HepG2 (cell line): ENCODE results near the gene CCNA2. TPM values are rescaled to one million over a fixed set of nuclear protein-coding genes. Genes with fewer than 3 reads are reported as not detected.

Experiments
- ASH2L ChIP-seq: fragments of 300-600, 200-600 bp; sonication (generic); IDR thresholded peaks from 2 replicates; pipeline ENCODE4 v1.7.0; 2017; ENCODE audit warnings: low read depth, mild to moderate bottlenecking, moderate library complexity, mixed read lengths, low read length; ENCODE audit not compliant: insufficient read length
- ELF4 ChIP-seq: sonication (generic); formaldehyde crosslinking; IDR thresholded peaks from 2 replicates; pipeline ENCODE4 v1.5.0; 2020; ENCODE audit warnings: missing genetic modification reagents, mild to moderate bottlenecking, moderate library complexity, borderline replicate concordance
- GABPB1 ChIP-seq: IDR thresholded peaks from 2 replicates; pipeline ENCODE4 v1.6.1; 2016; ENCODE audit warnings: mild to moderate bottlenecking, missing genetic modification reagents, moderate library complexity, missing compliant biosample characterization
- GATAD2A ChIP-seq: IDR thresholded peaks from 2 replicates; pipeline ENCODE4 v1.6.1; 2016
- MAZ ChIP-seq, 2 experiments: sonication (generic) in 1 of 2; formaldehyde crosslinking in 1 of 2; IDR thresholded peaks; 2 replicates each; pipeline versions ENCODE4 v1.5.0 to v1.6.1; 2012 to 2020; ENCODE audit warnings: low read depth in 2 of 2, mild to moderate bottlenecking in 2 of 2, borderline replicate concordance in 1 of 2, improper control_type of control experiment in 1 of 2, low read length in 1 of 2, missing genetic modification reagents in 1 of 2, moderate library complexity in 1 of 2
- MTF2 ChIP-seq: sonication (generic); formaldehyde crosslinking; IDR thresholded peaks from 2 replicates; pipeline ENCODE4 v1.5.0; 2020; ENCODE audit warnings: missing genetic modification reagents, borderline replicate concordance
- NFIB ChIP-seq: sonication (generic); formaldehyde crosslinking; IDR thresholded peaks from 2 replicates; pipeline ENCODE4 v1.9.0; 2021; ENCODE audit warnings: missing genetic modification reagents, mild to moderate bottlenecking, borderline replicate concordance
- NFYB ChIP-seq: sonication (generic); formaldehyde crosslinking; IDR thresholded peaks from 2 replicates; pipeline ENCODE4 v1.4.0; 2020; ENCODE audit warnings: missing genetic modification reagents
- NRL ChIP-seq: sonication (generic); formaldehyde crosslinking; IDR thresholded peaks from 2 replicates; pipeline ENCODE4 v1.5.0; 2020; ENCODE audit warnings: missing genetic modification reagents, mild to moderate bottlenecking, moderate library complexity, borderline replicate concordance
- ONECUT2 ChIP-seq: sonication (generic); formaldehyde crosslinking; IDR thresholded peaks from 2 replicates; pipeline ENCODE4 v1.4.0; 2020; ENCODE audit warnings: missing genetic modification reagents
- POLR2AphosphoS2 ChIP-seq: IDR thresholded peaks from 2 replicates; pipeline ENCODE4 v1.6.1; 2011; ENCODE audit warnings: low read depth, low read length, improper control_type of control experiment
- SOX13 ChIP-seq, 3 experiments: fragments of 450-650 bp in 1 of 3; sonication (generic) in 1 of 3; formaldehyde crosslinking in 1 of 3; IDR thresholded peaks in 2 of 3; conservative IDR thresholded peaks in 1 of 3; 2 replicates each; pipeline versions ENCODE4 v1.5.0 to v1.6.1; 2016 to 2020; ENCODE audit warnings: antibody characterized with exemption in 1 of 3, mild to moderate bottlenecking in 1 of 3, missing compliant biosample characterization in 1 of 3, missing genetic modification reagents in 1 of 3, moderate library complexity in 1 of 3
- TEAD3 ChIP-seq: optimal IDR thresholded peaks from 2 replicates; pipeline ENCODE3; 2016; ENCODE audit warnings: borderline replicate concordance
- U2AF2 ChIP-seq: fragments of 200-400 bp; formaldehyde crosslinking; IDR thresholded peaks from 2 replicates; pipeline ENCODE4 v1.6.1; 2017; ENCODE audit warnings: low read depth, mild to moderate bottlenecking, low read length
- ZKSCAN5 ChIP-seq: sonication (generic); formaldehyde crosslinking; IDR thresholded peaks from 2 replicates; pipeline ENCODE4 v1.5.1; 2020; ENCODE audit warnings: mild to moderate bottlenecking, missing genetic modification reagents
- ZNF530 ChIP-seq: sonication (generic); formaldehyde crosslinking; IDR thresholded peaks from 2 replicates; pipeline ENCODE4 v1.5.0; 2020; ENCODE audit warnings: low read depth, mild to moderate bottlenecking, missing genetic modification reagents
- ZNF589 ChIP-seq: sonication (generic); formaldehyde crosslinking; conservative IDR thresholded peaks from 2 replicates; pipeline ENCODE4 v1.8.0; 2022; ENCODE audit warnings: mild to moderate bottlenecking, moderate library complexity, missing genetic modification reagents
- ZNF720 ChIP-seq: sonication (generic); formaldehyde crosslinking; IDR thresholded peaks from 2 replicates; pipeline ENCODE4 v1.4.0; 2020; ENCODE audit warnings: missing genetic modification reagents
- polyA plus RNA-seq, 8 experiments: library from polyadenylated mRNA; depleted of rRNA in 3 of 8; stranded (reverse) in 7 of 8; unstranded in 1 of 8; fragments of >200 nt; fragmentation: Illumina TruSeq in 4 of 8; extraction: Trizol in 4 of 8; gene quantifications; 2 replicates each; pipeline versions ENCODE4 v1.2.1 to v1.2.3, GENCODE V29; 2011 to 2016; ENCODE audit warnings: low read depth in 4 of 8, missing spikeins in 1 of 8, mixed read lengths in 1 of 8; ENCODE audit not compliant: insufficient read depth in 1 of 8
- total RNA-seq, 5 experiments: library from RNA; depleted of rRNA; stranded (reverse); fragments of >200 nt; fragmentation: Illumina TruSeq; extraction: Trizol; gene quantifications; 2 replicates each; pipeline ENCODE4 v1.2.3, GENCODE V29; 2016; ENCODE audit warnings: low read depth in 1 of 5
- TF ChIP-seq, protein P1 (sequence below): sonication (generic); formaldehyde crosslinking; IDR thresholded peaks from 2 replicates; pipeline ENCODE4 v1.9.0; 2021; ENCODE audit warnings: missing genetic modification reagents, mild to moderate bottlenecking, borderline replicate concordance
- TF ChIP-seq, protein P2 (sequence below): sonication (generic); formaldehyde crosslinking; conservative IDR thresholded peaks from 2 replicates; pipeline ENCODE4 v1.8.0; 2022; ENCODE audit warnings: mild to moderate bottlenecking, moderate library complexity, missing genetic modification reagents

Gene CCNA2
- total and polyA plus RNA-seq, 2 of the 13 experiments (the other 11 are each of a cell fraction or from before 2014, with no cell fraction given) = 31.3 to 105 TPM

DNA sequence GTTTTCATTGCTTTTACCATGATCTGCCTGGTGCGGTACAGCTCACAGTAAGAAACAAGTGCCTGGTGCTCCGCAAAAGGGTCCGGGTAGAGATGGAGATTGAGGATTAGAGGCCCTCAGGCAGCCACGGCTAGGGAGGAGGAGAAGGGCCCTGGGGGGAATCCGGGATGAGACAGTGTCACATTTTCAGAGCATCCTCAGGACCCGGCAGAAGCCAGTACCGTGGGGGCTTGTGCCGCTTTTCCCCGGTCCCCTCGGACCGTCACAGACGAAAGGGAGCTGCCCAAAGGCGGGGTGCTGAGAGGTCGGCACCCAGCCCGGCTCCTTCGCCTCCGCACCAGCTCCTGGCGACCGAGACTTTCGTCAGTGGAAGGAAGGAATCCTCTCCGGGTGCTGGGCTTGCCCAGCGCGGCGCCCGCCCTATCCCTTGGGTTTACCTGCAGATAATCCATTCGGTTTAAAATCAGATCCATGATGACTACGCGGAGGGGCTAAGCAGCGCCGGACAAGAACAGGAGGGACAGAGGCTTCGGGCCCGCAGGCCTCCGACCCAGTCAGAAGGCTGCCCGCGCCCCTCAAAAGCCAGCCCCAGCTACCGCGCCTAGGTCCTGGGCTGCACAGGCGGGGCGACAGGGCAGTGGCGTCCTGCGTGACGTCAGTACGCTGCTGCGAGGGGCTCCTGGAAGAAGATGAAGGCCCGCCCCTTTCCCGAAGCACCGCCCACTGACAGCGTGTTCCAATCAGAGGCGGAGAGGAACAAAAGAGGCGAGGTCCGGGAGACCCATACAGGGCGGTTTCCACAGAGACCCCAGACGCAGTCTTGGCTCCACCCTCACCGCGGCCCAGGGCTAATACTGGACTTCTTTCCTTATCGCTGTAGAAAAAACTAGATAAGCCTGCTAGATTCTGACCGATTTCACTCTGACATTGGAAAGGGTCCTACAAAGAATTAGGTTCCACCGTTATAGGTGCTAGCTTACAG is 46.4 kb upstream of the CCNA2 start, which contains the start of gene BBS7 (continued):
- TF ChIP-seq, protein P1, sequence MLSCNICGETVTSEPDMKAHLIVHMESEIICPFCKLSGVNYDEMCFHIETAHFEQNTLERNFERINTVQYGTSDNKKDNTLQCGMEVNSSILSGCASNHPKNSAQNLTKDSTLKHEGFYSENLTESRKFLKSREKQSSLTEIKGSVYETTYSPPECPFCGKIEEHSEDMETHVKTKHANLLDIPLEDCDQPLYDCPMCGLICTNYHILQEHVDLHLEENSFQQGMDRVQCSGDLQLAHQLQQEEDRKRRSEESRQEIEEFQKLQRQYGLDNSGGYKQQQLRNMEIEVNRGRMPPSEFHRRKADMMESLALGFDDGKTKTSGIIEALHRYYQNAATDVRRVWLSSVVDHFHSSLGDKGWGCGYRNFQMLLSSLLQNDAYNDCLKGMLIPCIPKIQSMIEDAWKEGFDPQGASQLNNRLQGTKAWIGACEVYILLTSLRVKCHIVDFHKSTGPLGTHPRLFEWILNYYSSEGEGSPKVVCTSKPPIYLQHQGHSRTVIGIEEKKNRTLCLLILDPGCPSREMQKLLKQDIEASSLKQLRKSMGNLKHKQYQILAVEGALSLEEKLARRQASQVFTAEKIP (CRISPR knock-in tag) = no peak
- no peak for TF ChIP-seq ZNF589 (CRISPR knock-in tag)
- no peak for TF ChIP-seq POLR2AphosphoS2
- TF ChIP-seq MTF2 = no peak
- no peak for TF ChIP-seq NFIB
- peak; percentile 68 for TF ChIP-seq NFYB (CRISPR knock-in tag)
- TF ChIP-seq GABPB1 = peak; percentile 69; the same call in 1 of the 2 replicates
- no peak for TF ChIP-seq TEAD3 (CRISPR knock-in tag)
- 0 out of 2 replicates have a peak, but pooled peaks have one; percentile 29 for TF ChIP-seq ELF4 (CRISPR knock-in tag)
- TF ChIP-seq ZNF720 (CRISPR knock-in tag) = no peak
- TF ChIP-seq U2AF2 = no peak
- 0 out of 2 replicates have a peak, but pooled peaks have one; percentile 24 for TF ChIP-seq MAZ (IDR thresholded peaks at IDR 0.05; ENCODE audit: borderline replicate concordance, low read depth, low read length)
- no peak for TF ChIP-seq MAZ (CRISPR knock-in tag; IDR thresholded peaks at IDR 0.05; ENCODE audit: low read depth)
- TF ChIP-seq ZNF530 (CRISPR knock-in tag) = no peak
- TF ChIP-seq ONECUT2 (CRISPR knock-in tag) = no peak
- TF ChIP-seq ZKSCAN5 = no peak
- TF ChIP-seq SOX13 (IDR thresholded peaks at IDR 0.05) = no peak
- TF ChIP-seq SOX13 (CRISPR knock-in tag; conservative IDR thresholded peaks at IDR 0.05 in 1 of 2, IDR thresholded peaks at IDR 0.05 in 1 of 2) = no peak
- TF ChIP-seq GATAD2A = 0 out of 2 replicates have a peak, but pooled peaks have one; percentile 30
- TF ChIP-seq NRL = no peak
- TF ChIP-seq ASH2L = peak; percentile 70
- TF ChIP-seq, protein P2, sequence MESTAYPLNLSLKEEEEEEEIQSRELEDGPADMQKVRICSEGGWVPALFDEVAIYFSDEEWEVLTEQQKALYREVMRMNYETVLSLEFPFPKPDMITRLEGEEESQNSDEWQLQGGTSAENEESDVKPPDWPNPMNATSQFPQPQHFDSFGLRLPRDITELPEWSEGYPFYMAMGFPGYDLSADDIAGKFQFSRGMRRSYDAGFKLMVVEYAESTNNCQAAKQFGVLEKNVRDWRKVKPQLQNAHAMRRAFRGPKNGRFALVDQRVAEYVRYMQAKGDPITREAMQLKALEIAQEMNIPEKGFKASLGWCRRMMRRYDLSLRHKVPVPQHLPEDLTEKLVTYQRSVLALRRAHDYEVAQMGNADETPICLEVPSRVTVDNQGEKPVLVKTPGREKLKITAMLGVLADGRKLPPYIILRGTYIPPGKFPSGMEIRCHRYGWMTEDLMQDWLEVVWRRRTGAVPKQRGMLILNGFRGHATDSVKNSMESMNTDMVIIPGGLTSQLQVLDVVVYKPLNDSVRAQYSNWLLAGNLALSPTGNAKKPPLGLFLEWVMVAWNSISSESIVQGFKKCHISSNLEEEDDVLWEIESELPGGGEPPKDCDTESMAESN (CRISPR knock-in tag) = no peak; the same call in 1 of the 2 replicates
